ENCODE data around the gene VPS33A. TPM values are rescaled to one million over a fixed set of nuclear protein-coding genes. Genes with fewer than 3 reads are reported as not detected.

Gene VPS33A
- total RNA-seq (2022) (16.5 and 22.2 TPM in 2 replicates), Bru-seq, nascent RNA (percentile 64 among the genes with signal in this experiment), BruChase-seq, experiment 1, labeled RNA remaining after a 6-hour chase (percentile 94 among the genes with signal in this experiment), BruChase-seq, experiment 2, labeled RNA remaining after a 2-hour chase (percentile 90 among the genes with signal in this experiment)
- long read RNA-seq, full-length matches to known transcripts: 41 of 45 reads
- long read RNA-seq, partial matches to known transcripts: 2 of 45 reads
- long read RNA-seq, other reads (novel, unspliced or antisense): 2 of 45 reads

DNA sequence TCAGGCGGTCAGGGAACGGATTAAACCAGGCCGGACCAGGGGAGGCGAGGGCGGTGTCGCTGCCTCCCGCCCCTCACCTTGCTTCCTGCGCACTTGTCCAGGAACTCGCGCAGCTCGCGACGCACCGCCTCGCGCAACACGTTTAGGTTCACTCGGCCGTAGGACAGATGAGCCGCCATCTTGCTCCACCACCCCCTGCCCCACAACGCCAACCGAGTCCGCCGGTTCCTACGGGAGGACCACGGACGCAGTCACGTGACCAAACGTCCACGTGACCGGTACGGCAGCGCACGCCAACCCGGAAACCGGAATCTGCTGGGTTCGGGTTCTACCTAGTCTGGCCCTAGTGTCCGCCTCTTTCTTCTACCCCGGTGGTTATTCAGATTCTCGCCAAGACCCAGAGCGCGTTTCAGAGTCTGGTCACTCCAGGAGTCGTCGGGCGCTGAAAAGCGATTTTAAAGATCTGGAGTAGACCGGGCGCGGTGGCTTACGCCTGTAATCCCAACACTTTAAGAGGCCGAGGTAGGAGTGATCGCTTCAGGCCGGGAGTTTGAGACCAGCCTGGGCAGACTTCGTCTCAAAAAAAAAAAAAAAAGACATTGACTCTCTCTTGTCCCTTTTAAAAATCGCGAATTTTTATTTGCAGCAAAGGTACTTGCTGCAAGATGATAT is at the start of gene VPS33A:
Gene VPS33A, minus strand, starts transcription at position 265 of the 672 bp plus-strand sequence. Its CDS starts 86 bp downstream, at position 179.
- POLR2A ChIA-PET: interaction anchor here (0.6 to 3.8 kb wide), 12 partner anchors 9 to 1028 kb away, joined by 3 to 25 read pairs (median 3); partner anchors contain the start of genes DIABLO and ZCCHC8
- CTCF ChIA-PET: interaction anchor here (0.6 to 1.5 kb wide), 3 partner anchors 13 to 992 kb away, joined by 3 to 6 read pairs (median 3); no protein-coding TSS in a partner anchor
- TF ChIP-seq, protein P1, sequence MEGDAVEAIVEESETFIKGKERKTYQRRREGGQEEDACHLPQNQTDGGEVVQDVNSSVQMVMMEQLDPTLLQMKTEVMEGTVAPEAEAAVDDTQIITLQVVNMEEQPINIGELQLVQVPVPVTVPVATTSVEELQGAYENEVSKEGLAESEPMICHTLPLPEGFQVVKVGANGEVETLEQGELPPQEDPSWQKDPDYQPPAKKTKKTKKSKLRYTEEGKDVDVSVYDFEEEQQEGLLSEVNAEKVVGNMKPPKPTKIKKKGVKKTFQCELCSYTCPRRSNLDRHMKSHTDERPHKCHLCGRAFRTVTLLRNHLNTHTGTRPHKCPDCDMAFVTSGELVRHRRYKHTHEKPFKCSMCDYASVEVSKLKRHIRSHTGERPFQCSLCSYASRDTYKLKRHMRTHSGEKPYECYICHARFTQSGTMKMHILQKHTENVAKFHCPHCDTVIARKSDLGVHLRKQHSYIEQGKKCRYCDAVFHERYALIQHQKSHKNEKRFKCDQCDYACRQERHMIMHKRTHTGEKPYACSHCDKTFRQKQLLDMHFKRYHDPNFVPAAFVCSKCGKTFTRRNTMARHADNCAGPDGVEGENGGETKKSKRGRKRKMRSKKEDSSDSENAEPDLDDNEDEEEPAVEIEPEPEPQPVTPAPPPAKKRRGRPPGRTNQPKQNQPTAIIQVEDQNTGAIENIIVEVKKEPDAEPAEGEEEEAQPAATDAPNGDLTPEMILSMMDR (IDR thresholded peaks at IDR 0.05; ENCODE audit: unreplicated experiment): no peak
- peak within 1 kb of the TSS; percentile 95 for H3K27ac Mint-ChIP-seq (ENCODE audit: low read depth, unreplicated experiment)
- peak within 1 kb of the TSS; percentile 96 for H3K4me3 Mint-ChIP-seq (ENCODE audit: unreplicated experiment)
- no peaks in the 10 kb centered on the region for H3K27me3 Mint-ChIP-seq (ENCODE audit: insufficient read depth, unreplicated experiment)
- BruUV-seq (replicated peaks): no TSS peak
- peaks cover 52% of the 10 kb centered on the region for H3K36me3 Mint-ChIP-seq (ENCODE audit: insufficient read depth, unreplicated experiment)
- DNase-seq (ENCODE audit: unreplicated experiment): peak; percentile 94
- no peaks in the 10 kb centered on the region for H3K4me1 Mint-ChIP-seq (ENCODE audit: insufficient read depth, unreplicated experiment)
- H3K9me3 Mint-ChIP-seq (ENCODE audit: unreplicated experiment): no peaks in the 10 kb centered on the region
- intact Hi-C loops (cut with micrococcal nuclease): loop anchor here (1.0 kb wide), 1 partner anchor 136 kb away; no protein-coding TSS in a partner anchor

DNA sequence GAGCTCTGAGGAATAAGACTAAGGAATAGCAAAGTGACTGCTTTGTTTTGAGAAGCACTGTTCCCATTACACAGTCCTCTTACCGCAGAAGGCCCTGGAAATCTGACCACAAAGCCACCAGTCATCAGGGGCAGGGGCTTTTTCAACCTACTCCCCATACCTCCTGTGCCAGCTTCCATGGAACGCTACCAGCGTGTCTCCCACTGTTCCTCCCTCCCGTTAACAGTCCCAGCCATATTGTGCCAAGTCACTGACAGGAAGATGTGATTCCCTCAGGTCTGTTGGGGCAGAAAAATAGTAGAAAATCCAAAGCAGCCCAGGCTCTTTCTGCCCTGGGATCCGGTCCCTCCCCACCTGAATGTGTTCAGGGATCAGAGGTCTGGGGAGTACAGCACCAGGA is 46.6 kb upstream of the VPS33A start:
- Mint-ChIP-seq H3K4me3 (ENCODE audit: unreplicated experiment) (no peak overlapping the region), H3K27me3 (ENCODE audit: insufficient read depth, unreplicated experiment) (no peaks in the 10 kb centered on the region), H3K4me1 (ENCODE audit: insufficient read depth, unreplicated experiment) (no peaks in the 10 kb centered on the region), H3K27ac (ENCODE audit: low read depth, unreplicated experiment) (no peak overlapping the region), H3K36me3 (ENCODE audit: insufficient read depth, unreplicated experiment) (peaks cover 74% of the 10 kb centered on the region), H3K9me3 (ENCODE audit: unreplicated experiment) (no peaks in the 10 kb centered on the region)
- CTCF ChIA-PET: interaction anchor here (0.6 to 1.0 kb wide), 3 partner anchors 22 to 352 kb away, joined by 4 to 5 read pairs (median 4); no protein-coding TSS in a partner anchor
- no TSS peak for BruUV-seq (replicated peaks)
- TF ChIP-seq, protein P1 (IDR thresholded peaks at IDR 0.05; ENCODE audit: unreplicated experiment): no peak
- POLR2A ChIA-PET: no interaction called here
- no peak for DNase-seq (ENCODE audit: unreplicated experiment)
- intact Hi-C loops (cut with micrococcal nuclease): no loop called here

DNA sequence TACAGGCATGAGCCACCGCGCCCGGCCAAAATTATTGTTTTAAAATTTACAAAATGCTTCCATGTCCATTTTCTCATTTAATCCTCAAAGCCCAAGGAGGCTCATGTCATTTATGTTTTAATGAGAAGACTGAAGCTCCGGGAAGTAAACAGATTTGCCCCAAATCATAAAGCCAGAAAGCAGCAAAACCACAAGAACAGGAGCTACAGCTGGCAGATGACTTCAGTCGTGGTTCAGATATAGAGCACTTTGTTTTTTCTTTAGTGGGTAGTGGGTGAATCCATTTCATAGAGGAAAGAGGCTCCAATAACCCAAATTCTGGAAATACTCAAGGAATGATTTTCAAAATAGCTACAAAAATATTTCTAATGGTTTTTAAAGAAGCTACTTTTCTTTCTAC is 45.4 kb upstream of the VPS33A start:
- H3K4me3 Mint-ChIP-seq (ENCODE audit: unreplicated experiment): no peak overlapping the region
- CTCF ChIA-PET: interaction anchor here (0.5 to 0.9 kb wide), 2 partner anchors 13 to 25 kb away, joined by 3 read pairs; no protein-coding TSS in a partner anchor
- no peaks in the 10 kb centered on the region for H3K4me1 Mint-ChIP-seq (ENCODE audit: insufficient read depth, unreplicated experiment)

More for the DNA sequence above, 45.4 kb upstream of the VPS33A start:
- Mint-ChIP-seq H3K9me3 (ENCODE audit: unreplicated experiment) (no peaks in the 10 kb centered on the region), H3K27ac (ENCODE audit: low read depth, unreplicated experiment) (no peak overlapping the region), H3K36me3 (ENCODE audit: insufficient read depth, unreplicated experiment) (peaks cover 68% of the 10 kb centered on the region), H3K27me3 (ENCODE audit: insufficient read depth, unreplicated experiment) (no peaks in the 10 kb centered on the region)
- POLR2A ChIA-PET: interaction anchor here (1.1 kb wide), 1 partner anchor 31 kb away, joined by 3 read pairs; no protein-coding TSS in a partner anchor
- TF ChIP-seq, protein P1 (IDR thresholded peaks at IDR 0.05; ENCODE audit: unreplicated experiment): no peak
- BruUV-seq (replicated peaks): no TSS peak
- intact Hi-C loops (cut with micrococcal nuclease): no loop called here
- DNase-seq (ENCODE audit: unreplicated experiment): no peak

Data from MCF 10A (cell line).